NCI-H748 treated with DMSO at 0.1 percent for 48 hours (cell line): ENCODE measurements around the gene CERT1.
"Not testable (repeated sequence)": the region's sequence is repeated elsewhere in the genome, so short reads cannot be mapped to it uniquely, and the experiment has no call there.

Experiments
- DNase-seq: peaks from one replicate; lab custom pipeline; 2025; lab: John Stamatoyannopoulos, UW

The CERT1 gene

DNA sequence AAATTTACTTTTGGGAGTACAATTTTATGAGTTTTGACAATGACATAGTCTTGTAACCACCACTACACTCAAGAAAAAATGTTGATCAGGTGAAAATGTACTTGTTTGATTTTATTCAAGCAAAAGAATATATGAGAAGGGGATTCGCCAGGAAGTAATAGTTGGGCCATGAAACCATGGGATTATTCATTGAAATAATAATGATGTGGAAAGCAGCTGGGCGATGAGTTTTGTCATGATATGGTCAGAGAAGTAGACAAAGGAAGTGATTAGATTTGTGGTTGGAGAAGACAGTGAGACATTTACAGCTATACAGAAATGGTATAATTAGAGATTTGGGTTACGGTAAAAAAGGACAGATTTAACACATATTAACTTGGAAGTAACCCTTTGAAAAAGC lies 163.2 kb downstream of the CERT1 start:
- DNase-seq, result no peak

DNA sequence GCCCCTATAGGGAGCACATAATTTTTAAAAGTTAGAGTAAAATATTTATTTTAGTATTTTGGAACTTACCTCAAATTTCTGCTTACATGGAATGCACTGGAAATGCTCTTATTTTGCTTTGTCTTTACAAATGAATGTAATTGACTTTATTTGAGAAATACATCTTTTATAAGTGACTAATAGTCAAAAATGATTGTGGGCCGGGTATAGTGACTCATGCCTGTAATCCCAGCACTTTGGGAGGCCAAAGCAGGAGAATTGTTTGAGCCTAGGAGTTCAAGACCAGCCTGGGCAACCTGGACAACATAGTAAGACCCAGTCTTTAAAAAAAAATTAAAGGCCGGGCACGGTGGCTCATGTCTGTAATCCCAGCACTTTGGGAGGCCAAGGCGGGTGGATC lies 168.6 kb downstream of the CERT1 start:
- no peak for DNase-seq

DNA sequence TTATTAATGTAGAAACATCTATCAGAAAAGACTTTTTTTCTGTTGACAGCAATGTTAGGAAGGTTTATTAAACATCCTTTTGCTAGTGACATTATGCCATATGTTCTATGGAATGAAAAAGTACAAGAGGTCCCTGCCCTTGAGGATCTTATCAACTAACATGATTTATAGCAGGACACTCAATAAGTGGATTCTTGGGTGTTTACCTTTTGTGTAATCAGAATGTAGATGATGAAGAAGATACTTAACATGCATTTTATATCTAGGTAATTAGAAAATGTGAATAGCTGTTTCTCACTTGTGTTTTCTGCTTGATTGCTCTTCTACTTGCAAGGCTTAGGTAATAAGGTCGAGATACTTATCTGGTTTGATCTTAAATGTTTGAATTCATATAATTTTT lies 169.5 kb downstream of the CERT1 start:
- no peak for DNase-seq

DNA sequence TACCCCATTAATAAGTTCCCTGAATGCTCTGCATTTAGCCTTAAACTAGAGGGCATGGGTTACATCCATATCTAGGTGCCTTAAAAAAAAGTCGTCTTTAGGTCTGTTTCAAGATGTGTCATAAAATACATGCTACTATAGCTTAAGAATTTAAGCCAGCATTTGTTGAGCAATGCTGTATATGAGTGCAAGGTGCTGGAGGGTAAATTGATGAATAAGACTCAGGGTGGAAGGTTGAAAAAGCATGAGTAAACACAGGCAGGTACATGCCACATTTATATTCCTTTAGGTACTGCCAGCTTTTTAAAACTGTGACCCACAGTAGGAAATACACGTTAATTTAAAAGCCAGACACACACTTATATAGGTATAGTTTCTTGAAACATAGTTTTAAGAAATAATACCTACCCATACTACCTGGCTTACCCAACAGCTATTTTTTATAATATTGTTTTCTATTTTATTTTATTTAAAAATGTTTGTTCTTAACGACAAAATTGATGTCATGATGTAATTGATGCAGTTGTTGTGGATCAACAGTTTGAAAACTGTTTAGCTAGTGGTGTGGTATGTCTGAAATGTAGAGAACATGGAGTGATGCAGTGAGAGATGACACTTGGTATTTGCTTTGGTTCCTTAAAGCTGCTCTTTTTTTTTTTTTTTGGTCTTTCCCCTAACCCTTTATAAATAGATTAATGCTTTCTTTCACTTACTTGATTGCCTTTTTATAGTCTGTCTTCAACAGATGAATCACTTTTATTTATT lies 170.5 kb downstream of the CERT1 start:
- DNase-seq, result no peak

DNA sequence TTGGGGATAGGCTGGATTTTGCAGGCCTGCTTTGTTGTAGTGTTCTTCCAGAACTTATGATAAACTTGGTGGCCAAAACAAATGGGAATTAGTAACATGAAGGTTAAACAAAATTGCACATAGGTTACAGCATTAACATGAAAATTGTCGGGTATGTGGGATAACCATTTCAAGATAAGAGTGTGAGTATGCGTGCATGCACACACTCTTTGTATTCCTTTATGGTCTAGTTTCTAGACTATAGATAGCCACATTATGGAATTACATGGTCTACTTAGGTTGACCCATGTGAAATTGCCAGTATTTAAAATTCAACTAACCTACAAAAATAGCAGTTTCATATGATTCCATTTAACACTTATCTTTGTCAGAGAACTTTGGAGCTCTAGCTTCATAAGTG lies 173.0 kb downstream of the CERT1 start:
- no peak for DNase-seq

DNA sequence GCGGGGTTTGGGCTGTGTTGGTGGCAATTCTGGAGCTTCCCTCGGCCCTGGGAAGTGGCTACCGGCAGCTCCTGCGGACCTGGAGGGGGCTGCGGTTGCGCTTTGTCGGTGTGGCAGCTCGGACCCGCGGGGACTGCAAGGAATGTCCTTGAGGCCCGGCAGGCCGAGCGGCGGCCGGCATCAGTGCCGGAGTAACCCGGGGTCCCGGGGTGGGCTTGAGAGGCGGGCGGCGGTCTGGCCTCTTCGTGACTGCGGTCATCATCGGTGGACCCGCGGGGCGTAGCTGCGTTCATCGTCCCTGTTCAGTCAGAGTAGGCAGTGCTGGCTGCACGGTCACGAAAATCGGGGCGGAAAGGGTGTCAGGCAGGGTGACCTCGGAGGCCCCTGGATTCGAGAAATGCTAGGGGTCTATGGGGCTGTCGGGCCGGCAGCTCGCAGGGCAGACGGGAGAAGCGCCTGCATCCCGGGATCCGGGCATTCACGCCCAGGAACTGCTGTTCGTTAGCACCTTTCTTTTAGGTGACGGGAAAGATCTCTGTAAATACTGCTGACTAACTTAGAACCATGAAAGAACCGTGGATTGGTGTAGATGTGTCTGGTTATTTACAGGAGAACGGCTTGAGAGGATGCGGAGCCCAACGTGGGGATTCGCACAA lies 173.9 kb downstream of the CERT1 start:
- no peak for DNase-seq

DNA sequence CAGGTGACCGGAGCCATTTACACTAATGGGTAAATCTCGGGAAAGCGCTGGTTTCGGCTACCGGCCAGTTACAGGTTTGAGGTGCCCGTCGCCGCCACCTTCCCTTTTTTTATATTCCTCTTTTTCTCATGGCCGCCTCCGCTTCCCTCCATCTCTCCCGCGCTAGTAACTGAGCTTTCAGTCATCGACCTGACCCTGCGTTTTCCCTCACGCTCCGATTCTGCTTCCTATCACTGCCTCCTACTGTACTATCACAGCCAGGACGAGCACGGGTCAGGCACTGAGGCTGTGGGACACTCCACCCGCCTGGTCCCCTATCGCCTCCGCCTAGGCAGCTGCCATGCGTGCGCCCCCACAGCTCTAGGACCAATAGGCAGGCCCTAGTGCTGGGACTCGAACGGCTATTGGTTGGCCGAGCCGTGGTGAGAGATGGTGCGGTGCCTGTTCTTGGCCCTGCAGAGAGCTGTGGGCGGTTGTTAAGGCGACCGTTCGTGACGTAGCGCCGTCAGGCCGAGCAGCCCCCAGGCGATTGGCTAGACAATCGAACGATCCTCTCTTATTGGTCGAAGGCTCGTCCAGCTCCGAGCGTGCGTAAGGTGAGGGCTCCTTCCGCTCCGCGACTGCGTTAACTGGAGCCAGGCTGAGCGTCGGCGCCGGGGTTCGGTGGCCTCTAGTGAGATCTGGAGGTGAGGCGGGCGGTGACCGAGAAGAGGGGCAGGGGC lies 174.7 kb downstream of the CERT1 start, which contains the start of gene HMGCR:
Gene HMGCR (plus strand): TSS at position 606 of the 722 bp plus-strand sequence. CDS start 5,386 bp downstream, outside the sequence.
- DNase-seq, result peak; percentile 97

DNA sequence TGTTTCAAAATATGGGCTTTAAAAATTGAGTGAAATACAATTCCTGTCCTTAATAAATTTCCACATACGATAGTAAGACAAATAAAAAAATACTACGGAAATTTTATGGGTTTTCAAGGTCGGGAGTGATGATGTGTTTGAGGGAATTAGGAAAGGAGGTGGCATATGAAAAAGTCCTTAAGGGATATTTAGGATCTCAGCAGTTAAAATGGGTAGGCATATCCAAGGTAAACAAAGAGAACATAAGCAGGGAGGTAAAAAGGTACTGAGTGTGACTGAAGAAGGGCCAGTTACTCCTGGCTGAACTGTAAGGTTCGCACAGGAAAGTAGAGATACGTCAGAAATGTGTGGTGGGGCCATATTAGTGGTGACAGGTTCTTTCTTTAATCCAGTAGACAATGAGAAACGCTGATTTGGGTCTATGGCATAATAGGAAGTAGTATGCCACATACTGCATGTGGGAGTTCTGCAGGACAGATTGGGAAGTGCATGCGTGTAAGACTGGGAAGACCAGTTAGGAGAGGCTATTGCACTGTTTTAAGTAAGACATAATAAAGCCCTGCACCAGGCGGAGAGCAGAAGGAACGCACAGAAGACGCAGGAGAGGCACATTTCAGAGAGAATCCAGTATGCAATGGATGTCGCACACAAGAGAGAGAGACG lies 175.3 kb downstream of the CERT1 start:
- DNase-seq, result peak; percentile 73

DNA sequence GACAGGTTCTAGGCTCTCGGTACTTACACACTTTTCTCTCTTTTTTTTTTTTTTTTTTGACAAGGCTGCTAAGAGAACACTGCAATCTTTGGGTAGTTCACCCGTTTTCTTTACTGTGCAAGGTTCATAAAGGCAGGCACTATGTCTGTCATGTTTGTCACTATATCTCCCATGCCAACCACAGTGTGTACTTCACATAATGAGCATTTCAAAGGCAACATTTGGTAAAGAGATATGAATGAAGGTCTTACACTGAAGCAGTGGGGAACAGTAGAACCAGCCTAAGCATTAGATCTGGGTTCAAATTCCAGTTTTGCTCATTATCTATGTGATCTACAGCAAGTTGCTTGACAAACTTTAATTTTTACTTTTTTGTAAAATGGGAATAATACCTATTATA lies 175.9 kb downstream of the CERT1 start:
- no peak for DNase-seq

DNA sequence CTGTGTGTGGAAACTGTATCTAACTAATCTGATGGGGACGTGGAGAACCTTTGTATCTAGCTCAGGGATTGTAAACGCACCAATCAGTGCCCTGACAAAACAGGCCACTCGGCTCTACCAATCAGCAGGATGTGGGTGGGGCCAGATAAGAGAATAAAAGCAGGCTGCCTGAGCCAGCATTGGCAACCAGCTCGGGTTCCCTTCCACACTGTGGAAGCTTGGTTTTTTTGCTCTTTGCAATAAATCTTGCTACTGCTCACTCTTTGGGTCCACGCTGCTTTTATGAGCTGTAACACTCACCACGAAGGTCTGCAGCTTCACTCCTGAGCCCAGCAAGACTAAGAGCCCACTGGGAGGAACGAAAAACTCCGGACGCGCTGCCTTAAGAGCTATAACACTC lies 177.0 kb downstream of the CERT1 start:
- DNase-seq, result not testable (repeated sequence)

DNA sequence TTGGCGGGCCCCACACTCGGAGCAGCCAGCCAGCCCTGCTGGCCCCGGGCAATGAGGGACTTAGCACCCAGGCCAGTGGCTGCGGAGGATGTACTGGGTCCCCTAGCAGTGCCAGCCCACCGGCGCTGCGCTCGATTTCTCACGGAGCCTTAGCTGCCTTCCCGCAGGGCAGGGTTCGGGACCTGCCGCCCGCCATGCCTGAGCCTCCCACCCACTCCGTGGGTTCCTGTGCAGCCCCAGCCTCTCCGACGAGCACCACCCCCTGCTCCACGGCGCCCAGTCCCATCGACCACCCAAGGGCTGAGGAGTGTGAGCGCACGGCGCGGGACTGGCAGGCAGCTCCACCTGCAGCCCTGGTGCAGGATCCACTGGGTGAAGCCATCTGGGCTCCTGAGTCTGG lies 177.7 kb downstream of the CERT1 start:
- DNase-seq, result not testable (repeated sequence)

DNA sequence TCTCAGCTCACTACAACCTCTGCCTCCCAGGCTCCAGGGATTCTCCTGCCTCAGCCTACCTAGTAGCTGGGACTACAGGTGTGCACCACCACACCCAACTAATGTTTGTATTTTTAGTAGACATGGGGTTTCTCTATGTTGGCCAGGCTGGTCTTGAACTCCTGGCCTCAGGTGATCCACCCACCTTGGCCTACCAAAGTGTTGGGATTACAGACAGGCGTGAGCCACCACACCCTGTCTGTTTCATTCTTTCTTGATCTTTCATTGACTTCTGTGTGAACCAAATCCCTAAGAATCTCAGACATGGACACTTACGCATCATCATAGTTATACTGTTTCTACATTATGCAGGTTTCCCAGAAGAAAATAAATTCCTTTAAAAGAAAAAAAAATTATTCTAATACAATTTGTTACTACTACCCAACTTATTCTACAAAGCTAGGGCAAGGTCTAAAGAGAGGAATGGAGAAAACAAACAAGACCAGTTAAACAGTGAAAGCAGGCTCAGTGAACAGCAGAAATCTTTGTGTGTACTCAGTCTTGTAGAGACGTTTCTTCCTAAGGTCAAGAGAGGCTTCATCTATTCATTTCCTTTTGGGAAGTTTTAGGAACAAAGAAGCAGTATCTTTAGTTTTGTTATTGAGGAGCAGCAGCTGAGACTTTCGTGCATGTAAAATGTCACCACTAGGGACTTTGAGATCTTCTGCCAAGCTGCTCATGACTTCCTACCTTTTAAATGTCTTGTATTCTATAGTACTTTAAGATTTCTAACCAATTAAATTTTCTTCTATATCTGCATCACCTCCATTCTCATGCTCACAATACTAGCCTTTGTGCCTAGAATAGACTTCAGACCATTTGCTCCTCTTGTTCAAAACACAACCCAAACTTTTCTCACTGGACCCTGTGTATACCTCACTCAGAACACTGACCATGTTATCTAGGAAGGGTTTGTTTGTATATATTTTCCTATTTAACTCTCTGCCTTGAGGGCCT lies 180.0 kb downstream of the CERT1 start:
- DNase-seq, result no peak

DNA sequence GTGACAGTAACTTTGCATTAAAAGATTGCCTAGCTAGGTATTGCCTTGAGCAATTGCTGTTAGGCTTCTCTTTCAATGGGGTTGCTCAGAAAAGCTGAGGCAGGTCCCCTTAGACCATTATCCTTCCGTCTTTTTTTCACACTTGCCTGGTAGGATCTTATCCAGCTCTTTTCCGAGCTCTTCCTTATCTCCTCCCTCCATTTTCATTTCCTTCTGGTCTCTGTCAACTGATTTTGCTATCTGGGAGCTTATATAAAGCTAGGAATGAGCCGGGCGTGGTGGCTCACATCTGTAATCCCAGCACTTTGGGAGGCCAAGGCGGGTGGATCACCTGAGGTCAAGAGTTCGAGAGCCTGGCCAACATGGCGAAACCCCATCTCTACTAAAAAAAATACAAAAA lies 181.0 kb downstream of the CERT1 start:
- no peak for DNase-seq
